ENCODE data around the gene UBASH3A.
A peak's percentile ranks its signal among the peaks of the same experiment; 100 is the strongest.

The UBASH3A gene

DNA sequence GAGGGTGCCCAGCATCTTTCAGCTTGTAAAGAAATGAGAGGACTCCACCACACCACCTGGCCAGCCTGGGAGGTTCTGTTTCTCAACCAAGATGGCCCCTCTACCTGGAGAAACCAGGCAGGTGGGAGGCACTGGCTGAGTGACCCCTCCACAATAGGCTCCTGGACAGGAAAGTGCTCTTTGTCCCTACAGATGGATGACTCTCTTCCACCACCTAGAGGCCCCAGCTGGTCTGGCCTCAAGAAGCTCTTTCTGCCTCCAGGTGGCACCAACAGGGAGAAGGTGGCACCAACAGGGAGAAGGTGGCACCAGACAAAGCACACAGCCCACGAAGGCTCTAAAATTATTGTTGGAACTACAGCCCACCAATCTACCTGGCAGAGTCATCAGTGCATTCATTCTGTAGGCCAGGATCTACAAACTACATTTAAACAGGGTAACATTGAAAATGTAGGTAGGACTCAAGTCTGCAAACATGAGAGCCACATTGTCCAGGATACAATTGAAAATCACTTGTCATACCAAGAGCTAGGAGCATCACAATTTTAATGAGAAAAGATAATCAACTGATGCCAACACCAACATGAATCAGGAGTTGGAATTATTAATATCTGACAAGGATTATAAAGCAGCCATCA, 22.2 kb upstream of the UBASH3A start:
- peaks cover 5 to 11% of the 10 kb centered on the region in 2 donors for H3K9me3 ChIP-seq (ENCODE audit: control insufficient read depth in 1 of 2, low read length in 2 of 2)
- no peaks in the 10 kb centered on the region for H3K27me3 ChIP-seq (ENCODE audit: control insufficient read depth in 1 of 2, insufficient read depth in 2 of 2, low read length in 2 of 2)
- no peak overlapping the region for H3K4me3 ChIP-seq (ENCODE audit: low read depth in 1 of 2, low read length in 2 of 2)
- H3K4me1 ChIP-seq (ENCODE audit: control insufficient read depth in 1 of 2, insufficient read depth in 2 of 2, low read length in 2 of 2) = peaks cover 20 to 29% of the 10 kb centered on the region in 2 donors
- no peak overlapping the region for H3K27ac ChIP-seq (ENCODE audit: low read depth, low read length)
- H3K36me3 ChIP-seq (ENCODE audit: control insufficient read depth in 1 of 2, insufficient read depth in 2 of 2, low read length in 2 of 2) = peaks cover 0 to 5% of the 10 kb centered on the region in 2 donors
- H3K9ac ChIP-seq (ENCODE audit: low read depth in 1 of 2, low read length in 2 of 2) = no peak overlapping the region

DNA sequence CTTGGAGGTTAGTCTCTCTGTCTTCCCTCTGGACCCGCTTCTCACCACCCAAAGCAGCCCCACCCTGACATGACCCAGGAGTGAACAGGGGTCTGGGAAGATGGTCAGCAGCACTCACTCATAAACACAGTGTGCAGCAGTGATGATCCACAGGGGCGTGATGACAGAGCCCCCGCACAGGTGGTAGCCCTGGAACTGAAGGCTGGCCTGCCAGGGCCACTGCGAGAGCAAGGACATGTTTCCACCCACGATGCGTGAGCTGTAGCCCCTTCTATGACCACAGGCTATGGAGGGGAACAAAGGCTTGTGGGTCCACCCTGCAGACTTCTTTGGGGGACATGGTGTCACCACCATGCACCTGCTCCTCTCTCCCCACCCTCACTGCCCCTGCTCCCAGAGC, 20.8 kb upstream of the UBASH3A start:
- Histone ChIP-seq H3K9me3 (ENCODE audit: control insufficient read depth in 1 of 2, low read length in 2 of 2) (peaks cover 5 to 11% of the 10 kb centered on the region in 2 donors), H3K27me3 (ENCODE audit: control insufficient read depth in 1 of 2, insufficient read depth in 2 of 2, low read length in 2 of 2) (no peaks in the 10 kb centered on the region), H3K9ac (ENCODE audit: low read depth in 1 of 2, low read length in 2 of 2) (no peak overlapping the region), H3K27ac (ENCODE audit: low read depth, low read length) (no peak overlapping the region), H3K4me1 (ENCODE audit: control insufficient read depth in 1 of 2, insufficient read depth in 2 of 2, low read length in 2 of 2) (peaks cover 32 to 40% of the 10 kb centered on the region in 2 donors), H3K4me3 (ENCODE audit: low read depth in 1 of 2, low read length in 2 of 2) (no peak overlapping the region), H3K36me3 (ENCODE audit: control insufficient read depth in 1 of 2, insufficient read depth in 2 of 2, low read length in 2 of 2) (peaks cover 0 to 5% of the 10 kb centered on the region in 2 donors)

- no peak overlapping the region for H3K4me3 ChIP-seq (ENCODE audit: low read depth in 1 of 2, low read length in 2 of 2)
- no peak overlapping the region for H3K27ac ChIP-seq (ENCODE audit: low read depth, low read length)
- no peak overlapping the region for H3K9ac ChIP-seq (ENCODE audit: low read depth in 1 of 2, low read length in 2 of 2)
- peaks cover 0 to 5% of the 10 kb centered on the region in 2 donors for H3K36me3 ChIP-seq (ENCODE audit: control insufficient read depth in 1 of 2, insufficient read depth in 2 of 2, low read length in 2 of 2)
- no peaks in the 10 kb centered on the region for H3K27me3 ChIP-seq (ENCODE audit: control insufficient read depth in 1 of 2, insufficient read depth in 2 of 2, low read length in 2 of 2)
- peaks cover 5 to 11% of the 10 kb centered on the region in 2 donors for H3K9me3 ChIP-seq (ENCODE audit: control insufficient read depth in 1 of 2, low read length in 2 of 2)
- H3K4me1 ChIP-seq (ENCODE audit: control insufficient read depth in 1 of 2, insufficient read depth in 2 of 2, low read length in 2 of 2) = peaks cover 36 to 44% of the 10 kb centered on the region in 2 donors
These were observed 20.4 kb upstream of the UBASH3A start for GRCh38 chr21:42383331-42383730.

DNA sequence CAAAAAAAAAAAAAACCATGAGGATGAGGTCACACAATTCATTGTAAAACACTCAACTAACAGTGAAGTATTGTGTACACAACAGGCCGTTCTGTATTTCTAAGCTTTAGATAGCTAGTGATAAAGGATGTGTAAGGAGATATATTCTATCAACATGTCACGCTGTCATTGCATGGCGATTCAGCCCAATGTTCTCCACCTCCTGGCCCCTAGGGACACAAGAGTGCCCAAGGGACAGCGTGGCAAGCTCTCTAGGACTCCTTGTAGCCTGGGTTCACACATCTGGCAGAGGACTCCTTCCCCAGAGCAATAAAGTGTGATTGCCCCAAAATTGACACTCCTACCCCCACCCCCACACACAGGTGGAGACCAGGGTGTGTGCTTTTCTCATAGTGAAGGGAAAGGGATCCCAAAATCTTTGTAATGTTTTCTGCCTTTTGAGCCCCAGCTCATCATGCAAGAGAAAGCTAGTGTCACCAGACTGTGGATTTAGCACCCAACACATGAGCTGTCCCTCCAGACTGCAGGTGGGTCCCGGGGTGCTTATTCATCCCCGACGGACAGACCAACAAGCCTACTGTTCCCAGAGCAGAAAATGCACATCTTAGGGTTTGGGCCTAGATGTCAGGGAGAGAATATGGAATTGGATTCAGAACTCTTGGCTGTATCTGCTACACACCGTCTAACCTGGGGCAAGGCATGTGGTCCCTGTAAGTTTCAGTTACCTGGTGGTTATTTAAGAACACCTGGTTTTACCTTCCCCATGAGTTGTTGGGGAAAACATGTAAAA, 19.4 kb upstream of the UBASH3A start:
- Histone ChIP-seq H3K4me3 (ENCODE audit: low read depth in 1 of 2, low read length in 2 of 2) (peak overlapping the region in 1 of 2 donors; percentile 5), H3K36me3 (ENCODE audit: control insufficient read depth in 1 of 2, insufficient read depth in 2 of 2, low read length in 2 of 2) (peaks cover 0 to 5% of the 10 kb centered on the region in 2 donors), H3K9me3 (ENCODE audit: control insufficient read depth in 1 of 2, low read length in 2 of 2) (peaks cover 5 to 11% of the 10 kb centered on the region in 2 donors), H3K27ac (ENCODE audit: low read depth, low read length) (no peak overlapping the region), H3K4me1 (ENCODE audit: control insufficient read depth in 1 of 2, insufficient read depth in 2 of 2, low read length in 2 of 2) (peaks cover 46 to 52% of the 10 kb centered on the region in 2 donors), H3K27me3 (ENCODE audit: control insufficient read depth in 1 of 2, insufficient read depth in 2 of 2, low read length in 2 of 2) (no peaks in the 10 kb centered on the region), H3K9ac (ENCODE audit: low read depth in 1 of 2, low read length in 2 of 2) (no peak overlapping the region)

DNA sequence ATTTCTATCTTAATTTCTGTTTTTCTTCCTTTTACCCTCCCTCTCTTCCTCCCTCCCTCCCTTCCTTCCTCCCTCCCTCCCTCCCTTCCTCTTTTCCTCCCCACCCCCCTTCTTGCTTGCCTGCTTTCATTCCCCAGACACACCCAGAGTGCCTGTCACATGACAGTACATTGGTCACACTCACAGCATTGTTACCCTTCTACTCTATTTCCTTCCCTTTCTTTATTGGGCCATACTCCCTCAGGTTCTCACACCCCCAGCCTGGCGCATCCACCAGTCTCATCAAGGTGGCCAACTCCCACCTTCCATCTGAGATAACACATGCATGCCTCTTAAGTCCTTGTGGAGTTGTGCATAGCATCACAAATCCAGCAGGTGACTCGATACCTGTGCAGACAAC, 18.7 kb upstream of the UBASH3A start:
- no peak overlapping the region for H3K4me3 ChIP-seq (ENCODE audit: low read depth in 1 of 2, low read length in 2 of 2)
- H3K27me3 ChIP-seq (ENCODE audit: control insufficient read depth in 1 of 2, insufficient read depth in 2 of 2, low read length in 2 of 2) = no peaks in the 10 kb centered on the region
- peak overlapping the region; percentile 55 for H3K27ac ChIP-seq (ENCODE audit: low read depth, low read length)
- H3K9me3 ChIP-seq (ENCODE audit: control insufficient read depth in 1 of 2, low read length in 2 of 2) = peaks cover 5 to 11% of the 10 kb centered on the region in 2 donors
- peaks cover 0 to 5% of the 10 kb centered on the region in 2 donors for H3K36me3 ChIP-seq (ENCODE audit: control insufficient read depth in 1 of 2, insufficient read depth in 2 of 2, low read length in 2 of 2)
- peaks cover 51 to 59% of the 10 kb centered on the region in 2 donors for H3K4me1 ChIP-seq (ENCODE audit: control insufficient read depth in 1 of 2, insufficient read depth in 2 of 2, low read length in 2 of 2)
- no peak overlapping the region for H3K9ac ChIP-seq (ENCODE audit: low read depth in 1 of 2, low read length in 2 of 2)

GRCh38 chr21:42385619-42386018, 18.1 kb upstream of the UBASH3A start:
- H3K9ac ChIP-seq (ENCODE audit: low read depth in 1 of 2, low read length in 2 of 2) = peak overlapping the region in 1 of 2 donors; percentile 11
- H3K27me3 ChIP-seq (ENCODE audit: control insufficient read depth in 1 of 2, insufficient read depth in 2 of 2, low read length in 2 of 2) = no peaks in the 10 kb centered on the region
- H3K27ac ChIP-seq (ENCODE audit: low read depth, low read length) = peak overlapping the region; percentile 55

DNA sequence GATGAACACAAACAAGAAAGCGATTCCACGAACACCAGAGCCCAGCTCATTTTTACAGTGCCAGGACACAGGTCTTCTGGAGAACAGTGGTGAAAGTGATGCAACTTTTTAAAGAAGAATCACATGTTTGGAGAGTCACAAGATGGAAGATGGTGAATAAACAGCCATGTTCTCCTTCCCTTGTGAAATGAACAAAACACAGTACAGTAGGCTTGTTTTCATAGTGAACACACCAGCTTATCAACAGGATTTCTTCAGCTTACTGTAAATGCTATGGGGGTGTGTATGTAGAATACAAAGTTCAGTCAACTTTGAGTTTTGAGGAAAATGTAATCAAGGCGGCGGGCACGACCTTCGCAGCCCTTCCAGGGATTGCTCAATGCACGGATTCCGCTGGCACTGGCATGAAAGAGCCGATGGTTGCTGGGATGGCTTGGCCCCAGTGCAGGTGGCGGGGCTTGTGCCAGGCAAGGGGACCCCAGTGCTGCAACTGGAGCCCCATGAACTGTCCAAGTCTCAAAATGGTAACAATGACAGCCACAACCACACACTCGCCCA, 17.6 kb upstream of the UBASH3A start:
- Histone ChIP-seq H3K9me3 (ENCODE audit: control insufficient read depth in 1 of 2, low read length in 2 of 2) (peaks cover 5 to 11% of the 10 kb centered on the region in 2 donors), H3K36me3 (ENCODE audit: control insufficient read depth in 1 of 2, insufficient read depth in 2 of 2, low read length in 2 of 2) (peaks cover 0 to 5% of the 10 kb centered on the region in 2 donors), H3K27ac (ENCODE audit: low read depth, low read length) (no peak overlapping the region), H3K9ac (ENCODE audit: low read depth in 1 of 2, low read length in 2 of 2) (peak overlapping the region; percentile 11 to 15), H3K4me3 (ENCODE audit: low read depth in 1 of 2, low read length in 2 of 2) (peak overlapping the region in 1 of 2 donors; percentile 12), H3K27me3 (ENCODE audit: control insufficient read depth in 1 of 2, insufficient read depth in 2 of 2, low read length in 2 of 2) (no peaks in the 10 kb centered on the region), H3K4me1 (ENCODE audit: control insufficient read depth in 1 of 2, insufficient read depth in 2 of 2, low read length in 2 of 2) (peaks cover 51 to 59% of the 10 kb centered on the region in 2 donors)

More at GRCh38 chr21:42385619-42386018, 18.1 kb upstream of the UBASH3A start:
- H3K36me3 ChIP-seq (ENCODE audit: control insufficient read depth in 1 of 2, insufficient read depth in 2 of 2, low read length in 2 of 2) = peaks cover 0 to 5% of the 10 kb centered on the region in 2 donors
- no peak overlapping the region for H3K4me3 ChIP-seq (ENCODE audit: low read depth in 1 of 2, low read length in 2 of 2)
- H3K9me3 ChIP-seq (ENCODE audit: control insufficient read depth in 1 of 2, low read length in 2 of 2) = peaks cover 5 to 11% of the 10 kb centered on the region in 2 donors
- H3K4me1 ChIP-seq (ENCODE audit: control insufficient read depth in 1 of 2, insufficient read depth in 2 of 2, low read length in 2 of 2) = peaks cover 51 to 59% of the 10 kb centered on the region in 2 donors

GRCh38 chr21:42387164-42387563, 16.5 kb upstream of the UBASH3A start:
- Histone ChIP-seq H3K4me1 (ENCODE audit: control insufficient read depth in 1 of 2, insufficient read depth in 2 of 2, low read length in 2 of 2) (peaks cover 51 to 59% of the 10 kb centered on the region in 2 donors), H3K36me3 (ENCODE audit: control insufficient read depth in 1 of 2, insufficient read depth in 2 of 2, low read length in 2 of 2) (no peaks in the 10 kb centered on the region), H3K9me3 (ENCODE audit: control insufficient read depth in 1 of 2, low read length in 2 of 2) (peaks cover 2 to 4% of the 10 kb centered on the region in 2 donors), H3K27me3 (ENCODE audit: control insufficient read depth in 1 of 2, insufficient read depth in 2 of 2, low read length in 2 of 2) (no peaks in the 10 kb centered on the region), H3K27ac (ENCODE audit: low read depth, low read length) (no peak overlapping the region), H3K9ac (ENCODE audit: low read depth in 1 of 2, low read length in 2 of 2) (no peak overlapping the region), H3K4me3 (ENCODE audit: low read depth in 1 of 2, low read length in 2 of 2) (no peak overlapping the region)

DNA sequence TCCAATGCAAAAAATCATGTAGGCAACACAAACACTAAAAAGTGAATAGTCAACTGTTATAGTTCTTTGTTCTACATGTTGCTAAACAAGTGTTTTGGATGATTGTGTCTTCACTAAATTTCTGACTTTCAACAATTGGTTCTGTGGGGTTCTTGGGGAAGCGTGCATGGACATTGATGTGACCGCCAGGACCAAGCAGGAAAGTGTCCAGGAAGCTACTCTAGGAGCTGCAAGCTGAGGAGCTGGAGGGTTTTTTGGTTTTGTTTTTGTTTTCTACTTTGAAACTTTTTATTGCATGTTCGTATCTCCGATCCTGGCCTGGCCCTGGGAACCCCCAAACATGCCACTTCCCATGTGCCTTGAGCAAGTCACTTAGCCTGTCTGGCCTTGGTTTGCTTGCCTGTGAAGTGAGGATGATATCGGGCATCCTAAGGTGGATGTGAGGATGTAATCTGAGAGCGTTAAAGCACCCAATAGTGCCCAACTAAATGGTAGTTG, 15.8 kb upstream of the UBASH3A start:
- Histone ChIP-seq H3K36me3 (ENCODE audit: control insufficient read depth in 1 of 2, insufficient read depth in 2 of 2, low read length in 2 of 2) (no peaks in the 10 kb centered on the region), H3K27ac (ENCODE audit: low read depth, low read length) (no peak overlapping the region), H3K4me1 (ENCODE audit: control insufficient read depth in 1 of 2, insufficient read depth in 2 of 2, low read length in 2 of 2) (peaks cover 51 to 59% of the 10 kb centered on the region in 2 donors), H3K27me3 (ENCODE audit: control insufficient read depth in 1 of 2, insufficient read depth in 2 of 2, low read length in 2 of 2) (no peaks in the 10 kb centered on the region), H3K9me3 (ENCODE audit: control insufficient read depth in 1 of 2, low read length in 2 of 2) (no peaks in the 10 kb centered on the region), H3K4me3 (ENCODE audit: low read depth in 1 of 2, low read length in 2 of 2) (peak overlapping the region; percentile 73 to 75), H3K9ac (ENCODE audit: low read depth in 1 of 2, low read length in 2 of 2) (no peak overlapping the region)

All from duodenal mucosa (tissue), 2 donors.